Measurements from ENCODE around the gene GNAS. TPM values are rescaled to one million over a fixed set of nuclear protein-coding genes. Genes with fewer than 3 reads are reported as not detected.

Gene GNAS
- total RNA-seq, 1 donor from 2014 or later = 875 TPM

DNA sequence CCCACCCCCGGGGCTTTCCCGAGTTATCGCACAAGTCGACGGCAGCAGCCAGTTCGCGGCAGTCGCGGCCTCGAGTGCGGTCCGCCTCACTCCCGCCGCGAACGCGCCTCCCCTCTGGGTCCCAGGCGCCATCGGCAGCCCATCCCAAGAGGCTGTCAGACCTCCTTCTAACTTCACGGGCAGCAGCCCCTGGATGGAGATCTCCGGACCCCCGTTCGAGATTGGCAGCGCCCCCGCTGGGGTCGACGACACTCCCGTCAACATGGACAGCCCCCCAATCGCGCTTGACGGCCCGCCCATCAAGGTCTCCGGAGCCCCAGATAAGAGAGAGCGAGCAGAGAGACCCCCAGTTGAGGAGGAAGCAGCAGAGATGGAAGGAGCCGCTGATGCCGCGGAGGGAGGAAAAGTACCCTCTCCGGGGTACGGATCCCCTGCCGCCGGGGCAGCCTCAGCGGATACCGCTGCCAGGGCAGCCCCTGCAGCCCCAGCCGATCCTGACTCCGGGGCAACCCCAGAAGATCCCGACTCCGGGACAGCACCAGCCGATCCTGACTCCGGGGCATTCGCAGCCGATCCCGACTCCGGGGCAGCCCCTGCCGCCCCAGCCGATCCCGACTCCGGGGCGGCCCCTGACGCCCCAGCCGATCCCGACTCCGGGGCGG, 1.6 kb downstream of the GNAS start:
- Histone ChIP-seq H3K27ac (no peak overlapping the region), H3K27me3 (peaks cover 3% of the 10 kb centered on the region), H3K36me3 (no peaks in the 10 kb centered on the region), H3K9me3 (no peaks in the 10 kb centered on the region), H3K4me1 (peaks cover 38% of the 10 kb centered on the region), H3K4me3 (peak overlapping the region; percentile 21 to 32)
- no peak for TF ChIP-seq POLR2AphosphoS5 (IDR thresholded peaks at IDR 0.05; ENCODE audit: insufficient read depth in 1 of 2, low read depth in 1 of 2)
- TF ChIP-seq CTCF (IDR thresholded peaks at IDR 0.05) = no peak
- TF ChIP-seq POLR2A (IDR thresholded peaks at IDR 0.05) = no peak
- intact Hi-C loops (cut with DNase I) = no loop called here
- no peak for DNase-seq (ENCODE audit: extremely low spot score in 2 of 2)

DNA sequence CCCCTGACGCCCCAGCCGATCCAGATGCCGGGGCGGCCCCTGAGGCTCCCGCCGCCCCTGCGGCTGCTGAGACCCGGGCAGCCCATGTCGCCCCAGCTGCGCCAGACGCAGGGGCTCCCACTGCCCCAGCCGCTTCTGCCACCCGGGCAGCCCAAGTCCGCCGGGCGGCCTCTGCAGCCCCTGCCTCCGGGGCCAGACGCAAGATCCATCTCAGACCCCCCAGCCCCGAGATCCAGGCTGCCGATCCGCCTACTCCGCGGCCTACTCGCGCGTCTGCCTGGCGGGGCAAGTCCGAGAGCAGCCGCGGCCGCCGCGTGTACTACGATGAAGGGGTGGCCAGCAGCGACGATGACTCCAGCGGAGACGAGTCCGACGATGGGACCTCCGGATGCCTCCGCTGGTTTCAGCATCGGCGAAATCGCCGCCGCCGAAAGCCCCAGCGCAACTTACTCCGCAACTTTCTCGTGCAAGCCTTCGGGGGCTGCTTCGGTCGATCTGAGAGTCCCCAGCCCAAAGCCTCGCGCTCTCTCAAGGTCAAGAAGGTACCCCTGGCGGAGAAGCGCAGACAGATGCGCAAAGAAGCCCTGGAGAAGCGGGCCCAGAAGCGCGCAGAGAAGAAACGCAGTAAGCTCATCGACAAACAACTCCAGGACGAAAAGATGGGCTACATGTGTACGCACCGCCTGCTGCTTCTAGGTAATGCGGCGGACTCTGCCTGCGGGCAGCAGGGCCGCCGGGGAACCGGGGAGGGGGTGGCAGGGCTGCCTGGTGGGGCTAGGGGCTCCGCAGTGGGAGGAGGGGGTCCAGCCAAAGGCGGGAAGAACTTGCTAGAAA, 2.3 kb downstream of the GNAS start:
- H3K9me3 ChIP-seq = no peaks in the 10 kb centered on the region
- H3K4me3 ChIP-seq = peak overlapping the region; percentile 21 to 32
- peaks cover 38% of the 10 kb centered on the region for H3K4me1 ChIP-seq
- peaks cover 3% of the 10 kb centered on the region for H3K27me3 ChIP-seq
- no peak overlapping the region for H3K27ac ChIP-seq
- DNase-seq (ENCODE audit: extremely low spot score in 2 of 2) = no peak
- H3K36me3 ChIP-seq = no peaks in the 10 kb centered on the region
- no peak for TF ChIP-seq POLR2A (IDR thresholded peaks at IDR 0.05)
- no peak for TF ChIP-seq CTCF (IDR thresholded peaks at IDR 0.05)
- no peak for TF ChIP-seq POLR2AphosphoS5 (IDR thresholded peaks at IDR 0.05; ENCODE audit: insufficient read depth in 1 of 2, low read depth in 1 of 2)
- intact Hi-C loops (cut with DNase I) = no loop called here

DNA sequence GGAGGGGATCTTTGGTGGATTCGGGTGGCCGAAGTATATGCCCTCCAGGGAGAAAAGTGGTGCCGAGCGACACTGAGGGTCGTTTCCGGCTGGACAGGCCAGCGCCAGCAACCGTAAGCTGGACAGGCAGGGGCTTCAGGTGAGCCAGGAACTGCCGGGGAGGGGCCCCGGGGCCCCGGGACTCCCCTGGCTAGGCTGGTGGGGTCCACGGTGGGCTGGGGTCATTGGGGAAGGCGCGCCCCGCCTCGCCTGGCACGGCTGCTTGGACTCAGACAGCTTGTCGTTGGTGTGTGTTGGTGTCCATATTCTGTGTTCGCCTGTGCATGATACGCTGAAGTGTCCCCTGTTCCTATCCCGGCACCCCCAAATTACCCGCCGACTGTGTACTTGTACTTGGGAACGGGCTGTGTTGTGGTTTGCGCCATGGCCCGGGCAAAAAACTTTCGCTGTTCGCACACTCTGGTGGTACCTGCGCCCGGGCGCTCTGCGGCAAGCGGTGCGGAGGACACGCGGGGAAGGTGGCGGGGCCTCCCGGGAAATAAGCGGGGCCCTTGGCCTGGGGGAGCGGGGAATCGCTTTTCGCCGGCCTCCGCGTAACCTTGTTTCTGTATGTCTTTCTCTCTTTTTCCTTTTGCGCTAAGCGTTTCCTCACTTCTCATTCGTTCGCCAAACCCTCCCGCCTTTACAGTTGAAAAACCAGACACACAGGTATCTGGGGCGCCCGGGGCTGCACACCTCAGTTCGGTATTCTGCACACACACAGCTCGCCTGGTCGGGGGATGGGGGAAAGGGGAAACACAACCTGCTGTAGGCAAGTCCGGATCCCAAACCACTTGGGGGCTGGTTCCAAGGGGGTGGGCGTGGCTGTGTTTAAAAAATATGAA, 3.2 kb downstream of the GNAS start:
- Histone ChIP-seq H3K27me3 (peaks cover 3% of the 10 kb centered on the region), H3K4me1 (peaks cover 38% of the 10 kb centered on the region), H3K27ac (no peak overlapping the region), H3K4me3 (no peak overlapping the region), H3K36me3 (no peaks in the 10 kb centered on the region), H3K9me3 (no peaks in the 10 kb centered on the region)
- no peak for DNase-seq (ENCODE audit: extremely low spot score in 2 of 2)
- TF ChIP-seq CTCF (IDR thresholded peaks at IDR 0.05) (no peak), POLR2AphosphoS5 (IDR thresholded peaks at IDR 0.05; ENCODE audit: insufficient read depth in 1 of 2, low read depth in 1 of 2) (no peak), POLR2A (IDR thresholded peaks at IDR 0.05) (no peak)
- intact Hi-C loops (cut with DNase I) = no loop called here

DNA sequence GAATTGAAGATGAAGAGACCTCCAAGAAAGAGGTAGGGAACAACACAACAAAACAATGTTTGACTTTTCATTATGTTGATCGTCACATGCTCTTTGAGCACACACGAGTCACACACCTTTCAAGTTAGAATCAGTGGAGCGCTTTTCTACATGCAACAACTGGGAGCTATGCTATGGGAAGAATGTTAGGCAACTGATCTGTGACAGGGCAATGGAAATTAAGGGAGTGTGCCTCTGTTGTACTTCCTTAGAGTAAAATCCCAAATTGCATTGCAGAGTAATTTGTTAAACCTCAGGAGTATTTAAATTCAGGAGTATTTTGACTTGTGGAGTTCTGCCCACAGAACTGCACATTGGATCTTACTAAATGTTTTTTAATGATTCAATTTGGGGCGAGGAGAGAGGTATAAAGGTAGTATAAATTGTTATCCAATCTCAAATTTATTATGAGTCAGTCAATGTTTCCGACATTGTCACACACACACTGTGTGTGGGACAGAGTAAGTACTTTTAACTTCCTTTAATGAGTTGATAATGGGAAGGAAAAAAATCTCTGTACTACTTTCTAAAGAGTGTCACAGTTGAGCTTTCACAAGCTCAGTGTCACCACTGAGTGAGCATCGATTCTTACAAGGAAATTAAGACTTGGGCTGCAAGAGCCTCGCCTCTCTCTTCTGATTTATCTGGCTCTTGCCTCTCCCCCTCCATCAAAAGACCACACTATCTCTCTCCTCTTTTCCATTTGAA, 10.7 kb downstream of the GNAS start:
- no peaks in the 10 kb centered on the region for H3K36me3 ChIP-seq
- H3K27me3 ChIP-seq = no peaks in the 10 kb centered on the region
- no peaks in the 10 kb centered on the region for H3K9me3 ChIP-seq
- intact Hi-C loops (cut with DNase I) = no loop called here
- no peak for DNase-seq (ENCODE audit: extremely low spot score in 2 of 2)
- TF ChIP-seq POLR2A (IDR thresholded peaks at IDR 0.05) (no peak), CTCF (IDR thresholded peaks at IDR 0.05) (no peak), POLR2AphosphoS5 (IDR thresholded peaks at IDR 0.05; ENCODE audit: insufficient read depth in 1 of 2, low read depth in 1 of 2) (no peak)
- H3K27ac ChIP-seq = no peak overlapping the region
- no peak overlapping the region for H3K4me3 ChIP-seq
- peaks cover 5% of the 10 kb centered on the region for H3K4me1 ChIP-seq

Data from vagina (tissue), 2 donors.